Kidney capillary endothelial cell (primary cell): Measurements from ENCODE around the gene HRH4.
A peak's percentile ranks its signal among the peaks of the same experiment; 100 is the strongest.

Source experiments
- DNase-seq: peaks from one replicate; pipeline ENCODE4 v3.0.0-alpha.2; 2018; ENCODE audit warnings: low spot score

HRH4 gene

DNA sequence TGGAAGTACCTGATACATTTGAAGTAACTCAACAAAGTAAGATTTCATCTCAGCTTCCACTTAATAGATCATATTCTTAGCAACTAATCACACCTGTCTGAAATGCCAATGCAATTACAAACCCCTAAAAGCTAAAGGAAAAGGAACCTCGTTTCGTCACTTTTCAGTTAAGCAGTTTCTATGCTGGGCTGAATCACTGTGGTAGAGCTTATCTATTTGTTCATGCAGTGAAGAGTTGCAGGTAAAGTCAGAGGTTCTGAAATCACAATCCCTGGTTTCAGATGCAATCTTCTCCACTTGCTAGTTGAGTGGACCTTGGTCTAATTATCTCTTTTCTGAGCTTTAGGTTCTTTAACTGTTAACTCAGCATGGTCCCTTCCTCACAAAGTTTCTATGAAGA is 6.3 kb downstream of the HRH4 start:
- no peak for DNase-seq

GRCh38 chr18:24470022-24470618 is 9.7 kb downstream of the HRH4 start:
- DNase-seq: no peak

DNA sequence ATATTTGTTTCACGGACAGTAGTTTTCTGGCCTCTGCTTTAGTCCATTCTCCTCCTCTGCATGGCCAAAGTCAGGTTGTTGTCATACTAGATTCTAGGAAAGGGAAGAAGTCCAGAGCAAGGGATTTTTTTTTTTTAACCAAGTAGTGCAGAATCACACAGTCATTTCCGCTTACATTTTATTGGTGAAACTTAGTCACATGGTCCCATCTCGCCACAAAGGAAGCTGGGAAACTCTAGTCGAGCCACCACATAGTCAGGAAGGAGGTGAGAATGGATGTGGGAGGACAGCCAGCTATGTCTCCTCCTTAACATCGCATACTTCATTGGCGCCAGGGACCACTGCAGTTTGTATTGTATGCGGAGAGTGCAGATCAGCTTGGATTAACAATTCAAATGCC is 10.4 kb downstream of the HRH4 start:
- no peak for DNase-seq

- no peak for DNase-seq
Measured at GRCh38 chr18:24472591-24472990, 12.2 kb downstream of the HRH4 start.

GRCh38 chr18:24474406-24474805 is 14.0 kb downstream of the HRH4 start:
- no peak for DNase-seq

DNA sequence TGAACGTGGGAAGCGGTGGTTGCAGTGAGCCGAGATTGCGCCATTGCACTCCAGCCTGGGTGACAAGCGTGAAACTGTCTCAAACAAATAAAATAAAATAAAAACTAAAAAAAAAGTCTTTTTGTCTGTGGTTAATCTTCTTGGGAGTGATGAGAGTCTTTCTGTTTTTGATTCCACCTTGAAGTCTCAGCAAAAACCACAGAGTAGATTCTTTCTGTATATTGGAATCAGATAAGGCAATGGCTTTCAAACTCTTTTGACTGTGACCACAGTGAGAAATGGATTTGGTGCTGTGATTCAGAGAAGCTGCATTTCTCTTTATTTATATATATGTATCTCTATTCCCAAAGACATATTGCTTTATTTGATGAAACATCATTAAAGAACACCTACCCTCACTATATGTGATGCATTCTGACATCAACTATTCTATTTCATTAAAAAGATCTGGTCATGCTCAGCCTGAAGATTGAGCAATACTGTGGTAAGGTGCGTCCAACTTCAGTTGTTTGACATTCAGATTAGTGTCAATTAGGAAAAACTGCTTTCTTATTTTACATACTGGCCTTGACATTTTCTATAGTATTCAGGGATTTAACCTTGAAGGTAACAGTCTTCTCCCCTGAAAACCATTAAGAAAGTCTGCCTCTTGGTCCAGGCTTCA is 15.6 kb downstream of the HRH4 start:
- no peak for DNase-seq

DNA sequence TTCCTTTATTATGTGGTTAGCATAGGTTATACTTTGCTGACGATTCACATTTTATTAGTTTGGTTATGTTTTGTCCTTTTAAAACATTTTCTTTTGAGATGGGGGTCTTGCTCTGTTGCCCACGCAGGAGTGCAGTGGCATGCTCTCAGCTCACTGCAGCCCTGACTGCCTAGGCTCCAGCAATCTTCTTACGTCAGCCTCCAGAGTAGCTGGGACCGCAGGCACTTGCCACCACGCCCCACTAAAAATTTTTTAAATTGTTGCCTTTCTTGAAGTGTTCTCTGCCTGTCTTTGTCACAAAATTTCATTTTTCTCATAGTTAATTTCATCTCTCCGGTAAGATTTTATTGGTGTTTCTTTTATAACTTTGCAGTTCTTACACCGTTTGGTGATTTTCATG is 18.9 kb downstream of the HRH4 start:
- DNase-seq: no peak

DNA sequence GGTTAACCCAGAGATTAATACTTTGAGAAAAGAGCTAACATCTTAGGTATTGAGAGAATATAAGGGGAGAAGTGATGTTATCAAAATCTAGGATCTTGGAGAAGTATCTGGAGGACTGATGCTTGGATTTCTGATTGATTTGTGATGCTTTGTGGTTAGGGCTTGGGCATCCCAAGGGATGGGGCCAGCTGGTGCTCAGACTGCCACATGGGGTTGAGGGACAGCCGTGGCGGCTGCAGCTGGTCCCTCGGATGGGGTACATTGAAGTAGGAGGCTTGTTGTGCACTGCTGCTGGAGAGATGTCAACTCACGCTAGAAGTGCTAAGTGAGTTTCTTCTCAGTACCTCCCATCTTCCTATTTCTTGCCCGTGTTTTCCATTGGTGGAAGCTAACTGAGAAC is 22.4 kb downstream of the HRH4 start:
- DNase-seq: no peak

DNA sequence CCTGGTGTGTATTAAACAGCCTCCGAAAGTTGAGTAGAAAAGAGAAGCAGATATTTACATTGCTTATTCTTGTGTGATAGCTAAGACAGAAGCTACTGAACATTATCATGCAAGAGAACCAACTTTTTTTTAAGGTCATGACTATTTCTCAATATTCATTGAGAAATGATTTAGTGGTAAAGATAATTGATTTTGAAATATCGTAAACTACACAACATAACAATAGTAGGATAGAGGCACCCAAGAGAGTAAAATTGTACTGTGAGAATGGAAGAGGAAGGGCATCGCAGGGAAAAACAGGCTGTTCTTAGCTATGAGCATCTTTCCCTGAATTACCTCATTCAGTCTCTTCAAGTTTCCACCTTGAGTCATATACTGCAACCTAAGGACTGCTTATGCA is 25.2 kb downstream of the HRH4 start:
- no peak for DNase-seq

DNA sequence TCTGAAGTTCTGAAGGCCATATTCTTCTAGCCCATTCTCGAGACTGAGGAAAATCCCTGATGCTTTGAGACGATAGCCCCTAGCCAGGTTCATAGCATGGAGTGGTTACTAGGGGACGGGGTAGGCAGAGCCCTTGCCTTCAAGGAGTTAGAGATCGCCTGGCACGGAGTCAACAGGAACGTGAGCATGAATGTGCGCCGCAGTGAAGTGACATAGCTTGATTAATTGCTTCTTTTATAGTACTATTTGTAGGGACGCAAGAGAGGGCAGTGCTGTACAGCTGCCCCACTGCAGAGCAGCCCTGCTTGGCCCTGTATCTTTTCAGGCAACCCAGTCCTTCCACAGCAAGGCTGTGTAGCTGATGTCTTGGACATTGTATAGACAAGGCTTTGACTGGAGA is 26.2 kb downstream of the HRH4 start:
- DNase-seq: no peak

DNA sequence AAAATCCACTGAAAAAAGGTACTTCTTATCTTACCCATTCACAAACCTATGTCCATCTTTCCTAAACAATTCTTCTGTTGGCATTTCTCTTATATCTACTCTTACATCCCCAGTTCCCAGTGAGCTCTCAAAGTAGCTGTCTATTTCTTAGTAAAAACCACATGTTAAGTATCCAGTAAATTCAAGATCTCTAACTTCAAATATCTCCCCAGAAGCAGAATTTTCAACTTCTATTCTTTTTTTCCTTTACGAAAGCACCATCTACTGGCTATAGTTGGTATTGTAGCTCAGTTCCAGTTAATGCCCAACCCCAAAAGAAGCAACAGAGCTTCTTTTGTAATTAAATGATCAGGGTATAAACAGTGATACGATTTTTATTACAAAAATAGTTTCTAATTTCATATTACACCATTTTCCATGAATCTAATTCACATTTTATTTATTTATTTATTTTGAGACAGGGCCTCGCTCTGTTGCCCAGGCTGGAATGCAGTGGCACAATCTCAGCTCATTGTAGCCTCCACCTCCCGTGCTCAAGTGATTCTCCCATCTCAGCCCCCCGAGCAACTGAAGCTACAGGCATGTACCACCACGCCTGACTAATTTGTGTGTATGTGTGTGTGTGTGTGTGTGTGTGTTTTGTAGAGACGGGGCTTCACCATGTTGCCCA is 28.5 kb downstream of the HRH4 start:
- peak; percentile 52 for DNase-seq

- no peak for DNase-seq
Measured at GRCh38 chr18:24490539-24490938, 30.1 kb downstream of the HRH4 start.

DNA sequence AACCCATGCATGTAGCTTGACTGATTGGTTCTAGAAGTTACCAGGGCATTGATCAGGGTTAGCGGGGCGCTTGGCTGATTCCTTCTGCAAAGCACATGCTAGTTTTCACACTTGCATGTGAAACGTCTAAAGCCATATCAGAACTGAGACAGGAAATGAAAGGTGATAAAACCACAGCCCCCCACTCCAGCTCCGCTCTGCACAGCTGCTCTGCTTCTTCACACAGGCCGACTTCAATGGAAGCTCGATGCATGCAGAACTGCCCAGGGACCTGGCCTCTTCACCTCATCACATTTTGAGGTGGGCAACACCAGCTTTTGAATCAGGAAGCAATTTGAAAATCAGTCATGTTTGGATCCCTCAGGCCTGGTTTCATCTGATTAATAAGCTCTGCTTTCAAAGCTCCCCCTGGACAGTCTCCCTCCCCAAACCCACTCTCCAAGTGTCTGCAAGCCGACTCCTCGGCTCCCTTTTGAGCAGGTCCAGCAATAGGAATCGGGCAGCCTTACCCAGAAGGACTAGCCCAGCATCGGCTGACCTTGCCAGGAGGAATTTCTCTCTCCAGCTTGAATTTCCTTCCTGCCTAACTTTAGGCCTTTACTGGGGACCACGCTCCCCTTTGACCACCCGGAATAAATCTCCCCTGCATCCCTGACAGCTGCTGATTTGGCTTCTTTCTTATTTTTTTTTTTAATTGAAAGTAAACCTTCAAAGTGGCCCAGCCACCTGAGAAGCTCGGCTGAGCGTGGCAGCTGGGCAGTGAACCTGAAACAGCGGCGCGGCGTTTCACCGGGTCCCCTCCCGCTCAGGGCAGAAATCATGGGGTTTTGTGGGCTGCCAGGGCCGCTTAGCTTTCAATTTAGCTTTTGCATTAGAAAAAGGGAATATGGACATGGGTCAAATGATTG is 31.7 kb downstream of the HRH4 start:
- DNase-seq: no peak

DNA sequence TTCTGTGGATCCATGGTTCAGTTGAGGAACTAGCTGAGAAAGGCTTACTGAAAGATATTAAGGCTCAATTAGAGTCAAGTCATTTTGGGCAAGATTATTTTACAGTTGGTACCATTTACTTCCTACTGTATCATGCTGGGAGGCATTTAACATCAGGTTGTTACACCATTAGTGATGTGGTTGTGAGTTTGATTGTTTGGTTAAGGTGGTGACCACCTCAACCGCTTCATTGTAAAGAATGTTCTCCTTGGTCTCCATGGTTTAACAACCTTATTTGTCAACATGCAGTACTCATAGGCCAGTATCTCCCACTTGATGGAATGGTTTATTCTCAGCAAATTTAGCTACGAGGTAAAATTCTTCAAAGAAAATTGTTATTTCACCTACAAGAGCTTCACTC is 34.1 kb downstream of the HRH4 start:
- no peak for DNase-seq

DNA sequence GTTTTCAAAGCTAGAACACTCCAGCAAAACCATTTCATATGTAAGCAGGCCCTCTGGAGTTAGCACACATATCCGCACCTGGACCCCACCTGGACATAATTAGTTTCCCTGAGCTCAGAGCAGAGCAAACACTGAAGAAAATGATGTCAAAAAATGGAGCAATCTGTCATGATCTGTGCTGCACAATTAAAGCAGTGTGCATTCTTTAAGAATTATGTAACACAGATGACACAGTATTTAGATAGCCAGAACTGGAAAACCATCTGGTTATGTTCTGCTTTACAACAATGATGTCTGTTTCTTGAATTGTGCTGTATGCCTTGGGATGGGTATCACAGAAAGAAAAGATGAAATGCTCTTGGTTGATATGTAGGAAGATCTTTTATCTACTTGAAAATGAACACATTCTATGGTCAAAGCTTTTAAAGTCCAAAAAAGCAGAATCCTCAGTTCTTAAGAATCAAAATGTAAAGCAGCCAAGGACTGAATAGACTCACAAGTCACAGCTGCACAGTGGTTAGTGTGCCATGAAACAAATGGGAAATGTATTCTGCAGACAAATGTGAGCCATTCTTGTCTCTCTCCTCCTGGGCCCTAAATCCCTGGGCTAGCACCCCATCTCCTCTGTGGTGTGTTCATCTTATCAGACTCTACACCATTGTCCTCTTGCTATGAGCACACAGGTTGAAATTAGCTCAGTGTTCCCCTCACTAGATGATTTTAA is 36.8 kb downstream of the HRH4 start:
- DNase-seq: no peak

- DNase-seq: no peak
Measured at GRCh38 chr18:24499814-24500213, 39.4 kb downstream of the HRH4 start.

- DNase-seq: no peak
Measured at GRCh38 chr18:24500217-24500616, 39.8 kb downstream of the HRH4 start.

DNA sequence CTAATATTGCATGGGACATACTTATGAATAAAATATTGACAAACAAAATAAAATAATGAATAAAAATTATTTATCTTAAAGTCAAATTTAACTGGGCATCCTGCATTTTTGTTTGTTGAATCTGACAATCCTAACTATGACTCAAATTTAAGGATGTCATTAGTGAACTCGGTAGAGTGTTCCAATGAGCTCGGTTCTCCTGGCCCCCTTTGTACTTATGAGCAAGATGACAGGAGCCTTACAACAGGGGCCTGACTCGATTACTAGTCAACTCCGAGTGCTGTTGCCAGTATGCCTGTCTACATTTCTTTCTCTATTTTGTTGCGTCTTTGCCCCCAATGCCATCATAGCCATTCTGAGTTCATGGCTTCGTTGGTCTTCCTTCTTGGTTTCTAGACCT is 40.3 kb downstream of the HRH4 start:
- no peak for DNase-seq

- no peak for DNase-seq
Measured at GRCh38 chr18:24502667-24503523, 42.5 kb downstream of the HRH4 start.

GRCh38 chr18:24504401-24504800 is 44.0 kb downstream of the HRH4 start:
- no peak for DNase-seq

DNA sequence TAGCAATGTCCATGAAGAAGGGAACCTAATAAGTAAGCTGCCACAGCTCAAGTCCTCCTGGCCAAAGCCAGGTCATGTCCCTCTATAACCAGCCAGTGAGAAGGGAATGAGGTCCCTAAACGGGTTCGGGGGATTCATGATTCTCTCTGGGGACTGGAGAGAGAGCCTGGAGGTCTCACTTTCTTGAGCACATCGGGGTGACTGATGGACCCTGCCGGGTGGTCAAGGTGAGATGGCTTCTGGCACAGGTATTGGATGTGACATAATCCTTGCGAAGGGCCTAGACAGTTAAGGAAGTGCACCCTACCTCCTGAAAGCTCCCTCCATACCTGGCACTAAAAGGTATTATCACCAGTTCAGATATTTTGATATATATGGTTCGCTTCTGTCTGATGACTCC is 45.7 kb downstream of the HRH4 start:
- no peak for DNase-seq
